Stimulated activated CD4-positive, alpha-beta T cell treated with anti-CD3 and anti-CD28 coated beads, Interleukin-4, amount 100 ng/mL, for 1 hour (primary cell): ENCODE results near the gene ARMS2.

Experiments used
- DNase-seq: peaks from one replicate; pipeline ENCODE4 v3.0.0-alpha.2; 2020

Gene ARMS2

DNA sequence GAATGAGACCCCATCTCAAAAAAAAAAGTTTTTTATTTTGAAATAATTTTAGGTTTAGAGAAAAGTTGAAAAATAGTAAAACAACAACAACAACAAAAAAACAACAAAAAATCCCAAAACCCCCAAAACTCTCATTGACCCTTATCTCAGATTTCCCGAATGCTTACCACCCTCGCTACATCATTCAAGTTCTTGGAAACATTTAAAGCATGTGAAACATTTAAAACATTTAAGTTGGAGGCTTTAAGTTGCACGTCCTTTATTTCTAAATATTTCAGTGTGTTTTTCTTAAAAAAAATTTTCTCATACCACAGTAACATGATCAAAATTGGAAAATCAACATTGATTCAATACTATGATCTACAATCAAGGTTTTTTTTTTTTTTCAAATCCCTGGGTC, 382 bp upstream of the ARMS2 start:
- no peak for DNase-seq

DNA sequence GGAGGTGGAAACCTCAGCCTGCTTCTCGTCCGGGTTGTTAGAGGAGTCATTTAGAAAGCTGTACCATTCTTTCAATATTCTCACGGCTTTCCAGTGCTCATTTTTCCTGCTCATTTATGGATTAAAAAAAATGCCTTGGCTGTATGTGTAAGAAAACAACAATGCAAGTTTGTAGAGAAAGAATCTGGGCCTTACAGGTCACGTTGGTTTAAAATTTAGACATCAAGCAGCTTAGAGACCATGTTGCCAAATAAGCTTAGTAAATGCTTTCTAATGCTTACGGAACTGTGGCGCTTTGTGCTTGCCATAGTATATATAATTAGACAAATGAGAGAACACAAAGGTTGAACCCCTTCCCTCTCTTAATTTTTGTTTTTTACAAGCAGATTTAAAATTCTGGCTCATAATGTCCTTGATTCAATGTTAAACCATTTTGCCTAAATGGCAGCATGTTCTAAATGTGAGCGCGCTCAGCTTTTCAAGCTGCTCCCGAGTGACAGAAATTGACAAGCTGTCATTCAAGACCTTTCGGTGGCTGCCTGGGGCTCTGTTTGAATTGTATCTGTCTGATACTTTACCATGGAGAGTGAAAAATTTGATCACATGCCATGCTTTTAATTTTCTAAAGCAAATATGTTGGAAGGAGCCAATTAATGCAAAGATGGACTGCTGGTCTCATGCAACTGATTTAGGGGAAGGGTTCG, 1.1 kb downstream of the ARMS2 start:
- DNase-seq = no peak

DNA sequence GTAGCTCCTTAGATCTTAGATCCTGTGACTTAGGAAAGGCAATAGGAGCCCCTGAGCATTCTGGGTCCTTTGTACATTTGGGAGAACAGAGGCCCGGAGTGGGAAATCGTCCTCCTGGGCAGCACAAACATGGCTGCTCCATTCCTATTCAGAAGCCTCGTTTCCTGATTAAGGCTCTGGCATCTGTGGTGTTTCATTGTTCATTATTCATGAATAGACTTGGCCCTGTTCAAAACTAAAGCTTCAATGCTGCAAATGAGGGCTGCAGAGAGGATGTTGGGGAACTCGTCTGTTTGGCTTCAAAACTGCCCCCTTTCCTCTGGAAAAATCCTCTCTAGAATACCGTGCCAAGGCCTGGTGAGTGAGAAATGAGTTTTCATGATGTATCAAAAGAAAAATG, 3.5 kb downstream of the ARMS2 start:
- no peak for DNase-seq

DNA sequence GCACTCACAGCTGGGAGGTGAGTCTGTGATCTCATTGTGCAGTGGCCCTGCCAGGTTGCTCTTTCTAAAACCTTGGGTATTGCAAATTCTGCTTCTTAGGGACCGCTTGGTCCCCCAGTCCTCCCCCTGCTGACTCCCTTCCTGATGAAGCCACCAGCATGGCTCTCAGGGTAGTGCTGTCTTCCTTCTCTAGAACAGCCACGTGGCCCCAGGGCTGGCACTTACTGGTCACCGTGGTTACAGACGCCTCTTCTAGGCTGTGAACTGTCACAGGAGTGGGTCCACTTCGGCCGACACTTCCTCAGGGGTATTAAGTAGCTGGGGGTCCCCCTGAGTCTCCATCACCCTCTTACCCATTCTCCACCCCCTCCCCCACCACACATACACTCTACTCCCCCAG, 4.2 kb downstream of the ARMS2 start:
- no peak for DNase-seq

DNA sequence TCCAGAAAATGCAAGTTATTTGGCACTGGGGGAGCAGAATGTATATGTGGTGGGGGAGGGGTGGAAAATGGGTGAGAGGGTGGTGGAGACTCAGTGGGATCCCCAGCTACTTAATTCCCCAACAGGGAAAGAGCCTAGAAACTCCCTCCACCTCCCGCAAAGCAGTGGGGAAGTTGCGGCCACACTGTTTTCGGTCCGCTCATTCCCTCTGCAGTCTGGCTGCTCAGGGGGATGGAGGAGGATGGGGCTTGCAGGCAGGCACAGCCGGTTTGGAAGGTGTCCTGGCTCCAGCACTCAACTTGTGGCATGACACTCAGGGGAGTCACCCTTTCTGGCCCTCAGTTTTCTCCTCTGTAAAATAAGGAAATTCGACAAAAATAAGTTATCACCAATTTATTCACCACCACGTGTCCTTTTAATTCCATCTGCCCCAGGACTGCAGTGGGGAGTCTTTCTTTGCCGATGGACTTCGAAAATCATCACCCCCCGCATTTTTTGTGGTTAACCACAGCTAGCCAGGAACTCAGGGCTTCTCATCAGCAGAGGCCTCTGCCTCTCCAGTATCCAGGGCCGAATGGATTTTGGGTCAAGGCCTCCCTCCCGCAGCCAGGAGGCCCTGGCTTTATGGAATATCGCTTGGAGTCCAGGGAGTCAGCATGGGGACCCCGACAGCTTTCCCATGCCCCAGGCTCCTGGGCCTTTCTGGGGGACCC, 5.3 kb downstream of the ARMS2 start:
- DNase-seq = no peak

DNA sequence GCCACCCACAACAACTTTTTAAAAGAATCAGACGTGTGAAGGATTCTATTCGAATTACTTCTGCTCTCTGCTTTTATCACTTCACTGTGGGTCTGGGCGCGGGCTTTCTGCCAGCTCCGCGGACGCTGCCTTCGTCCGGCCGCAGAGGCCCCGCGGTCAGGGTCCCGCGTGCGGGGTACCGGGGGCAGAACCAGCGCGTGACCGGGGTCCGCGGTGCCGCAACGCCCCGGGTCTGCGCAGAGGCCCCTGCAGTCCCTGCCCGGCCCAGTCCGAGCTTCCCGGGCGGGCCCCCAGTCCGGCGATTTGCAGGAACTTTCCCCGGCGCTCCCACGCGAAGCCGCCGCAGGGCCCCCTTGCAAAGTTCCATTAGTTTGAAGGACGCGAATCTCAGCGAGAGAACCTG, 6.4 kb downstream of the ARMS2 start:
- DNase-seq = no peak

DNA sequence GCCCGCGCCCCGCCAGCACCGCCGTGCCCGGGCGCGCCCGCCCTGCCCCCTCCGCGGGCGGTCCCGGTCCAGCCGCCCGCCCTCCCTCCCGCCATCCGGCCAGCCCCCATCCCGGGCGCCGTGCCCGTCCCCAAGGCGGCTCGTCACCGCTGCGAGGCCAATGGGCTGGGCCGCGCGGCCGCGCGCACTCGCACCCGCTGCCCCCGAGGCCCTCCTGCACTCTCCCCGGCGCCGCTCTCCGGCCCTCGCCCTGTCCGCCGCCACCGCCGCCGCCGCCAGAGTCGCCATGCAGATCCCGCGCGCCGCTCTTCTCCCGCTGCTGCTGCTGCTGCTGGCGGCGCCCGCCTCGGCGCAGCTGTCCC, 6.9 kb downstream of the ARMS2 start, which contains the start of gene HTRA1:
TSS of gene HTRA1 (plus strand) at position 187 of the 362 bp plus-strand sequence. CDS start at position 287, 100 bp downstream.
- DNase-seq = no peak

DNA sequence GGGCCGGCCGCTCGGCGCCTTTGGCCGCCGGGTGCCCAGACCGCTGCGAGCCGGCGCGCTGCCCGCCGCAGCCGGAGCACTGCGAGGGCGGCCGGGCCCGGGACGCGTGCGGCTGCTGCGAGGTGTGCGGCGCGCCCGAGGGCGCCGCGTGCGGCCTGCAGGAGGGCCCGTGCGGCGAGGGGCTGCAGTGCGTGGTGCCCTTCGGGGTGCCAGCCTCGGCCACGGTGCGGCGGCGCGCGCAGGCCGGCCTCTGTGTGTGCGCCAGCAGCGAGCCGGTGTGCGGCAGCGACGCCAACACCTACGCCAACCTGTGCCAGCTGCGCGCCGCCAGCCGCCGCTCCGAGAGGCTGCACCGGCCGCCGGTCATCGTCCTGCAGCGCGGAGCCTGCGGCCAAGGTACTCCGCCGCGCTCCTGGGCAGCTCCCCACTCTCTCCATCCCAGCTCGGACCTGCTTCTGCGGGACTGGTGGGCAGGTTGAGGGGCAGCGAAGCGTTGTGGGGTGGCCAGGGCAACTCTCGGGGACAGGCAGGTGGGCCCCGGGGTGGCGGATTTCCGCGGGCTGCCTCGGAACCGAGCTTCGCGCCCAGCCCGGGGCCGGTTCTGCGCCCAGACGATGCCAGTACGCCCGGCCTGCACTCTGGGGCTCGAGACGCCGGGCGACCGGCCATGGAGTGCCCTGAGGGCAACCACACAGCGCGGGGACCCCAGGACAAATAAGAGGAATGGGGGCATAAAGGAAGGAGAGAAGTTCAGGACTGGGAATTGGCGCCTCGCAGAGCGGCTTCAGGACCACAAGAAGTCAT, 7.5 kb downstream of the ARMS2 start:
- DNase-seq = no peak

DNA sequence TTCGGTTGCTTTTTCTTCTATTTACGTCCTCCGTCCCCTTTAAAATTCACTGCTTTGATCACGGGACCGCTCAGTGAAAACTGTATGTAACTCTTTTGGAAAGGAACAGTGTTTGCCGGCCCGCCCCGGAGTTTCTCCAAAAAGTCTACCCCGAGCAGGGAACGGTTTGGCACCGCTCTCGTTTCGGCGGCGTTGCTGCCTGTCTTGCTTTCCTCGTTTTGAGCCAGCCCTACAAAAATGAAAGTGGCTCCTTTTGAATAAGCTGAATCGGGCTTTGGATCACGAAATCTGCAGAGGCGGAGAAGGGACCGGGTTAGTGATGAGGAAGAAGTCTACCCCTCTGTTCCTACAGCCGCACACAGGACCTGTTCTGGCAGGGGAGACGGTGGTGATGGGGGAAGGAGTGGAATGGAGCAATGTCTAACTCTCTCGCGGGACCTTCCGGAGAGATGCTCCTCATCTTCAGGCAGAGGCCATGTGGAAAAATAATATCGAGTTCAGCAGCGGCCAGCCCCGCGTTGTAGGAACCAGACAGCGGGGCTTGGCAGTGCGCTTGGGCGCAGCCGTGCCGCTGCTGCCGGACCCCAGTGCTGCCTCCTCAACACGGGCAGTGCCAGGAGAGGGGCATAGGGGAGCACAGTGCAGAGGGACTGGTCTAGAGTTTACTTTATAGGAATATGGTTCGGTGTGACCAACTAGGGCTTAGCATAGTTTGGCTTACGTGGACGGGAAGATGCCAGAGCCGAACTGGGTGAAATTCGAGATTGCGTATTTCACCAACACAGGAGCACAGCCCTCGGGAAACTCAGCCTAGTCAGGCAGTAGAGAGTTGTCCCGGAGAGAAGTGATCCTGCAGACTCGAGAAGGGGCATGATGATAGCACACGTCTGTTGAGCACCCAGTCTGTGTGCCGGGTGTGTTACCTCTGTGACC, 8.3 kb downstream of the ARMS2 start:
- no peak for DNase-seq

DNA sequence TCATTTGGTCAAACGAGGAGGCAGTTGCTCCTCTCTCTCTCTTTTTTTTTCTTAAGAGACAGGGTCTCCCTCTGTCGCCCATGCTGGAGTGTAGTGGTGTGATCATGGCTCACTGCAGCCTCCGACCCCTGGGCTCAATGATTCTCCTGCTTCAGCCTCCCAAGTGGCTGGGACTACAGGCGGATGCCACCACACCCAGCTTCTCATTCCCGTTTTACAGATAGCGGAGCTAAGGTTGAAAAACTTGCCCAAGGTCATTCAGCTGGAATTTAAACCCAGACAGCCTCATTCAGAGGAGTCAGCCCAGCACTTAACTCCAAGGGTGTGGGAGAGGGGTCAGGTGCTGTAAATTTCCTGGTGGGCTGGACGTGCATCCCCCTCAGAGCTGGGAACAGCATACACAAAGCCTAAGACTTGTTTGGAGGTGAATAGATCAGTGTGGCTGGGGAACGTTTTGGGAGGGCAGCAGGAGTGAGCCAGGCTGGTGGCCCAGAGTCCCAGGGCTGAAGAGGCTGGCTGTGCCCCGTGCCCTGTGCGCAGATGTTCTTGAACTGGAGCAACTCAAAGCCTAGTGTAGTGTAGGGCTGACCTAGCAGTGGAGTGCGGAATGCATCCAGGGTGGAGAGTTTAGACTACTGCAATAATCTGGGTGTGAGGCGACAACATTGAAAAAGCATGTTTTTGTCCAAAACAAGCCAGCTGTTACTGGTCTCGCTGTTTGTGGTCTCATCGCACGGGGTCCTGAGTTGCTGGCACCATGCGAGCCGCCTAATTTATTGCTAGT, 9.2 kb downstream of the ARMS2 start:
- no peak for DNase-seq

DNA sequence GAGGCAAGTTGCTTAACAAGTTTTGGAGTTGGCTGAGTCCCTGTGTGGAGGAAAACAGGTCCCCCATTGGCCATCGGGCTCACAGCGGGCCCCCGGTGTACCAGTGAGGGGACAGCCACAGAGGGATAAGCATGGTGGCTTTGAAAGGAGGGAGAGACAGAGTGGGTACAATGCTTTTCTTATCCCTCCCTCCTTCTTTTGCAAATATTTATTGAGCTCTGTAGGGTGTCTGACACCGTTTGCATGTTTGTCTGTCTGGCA, 9.7 kb downstream of the ARMS2 start:
- no peak for DNase-seq

DNA sequence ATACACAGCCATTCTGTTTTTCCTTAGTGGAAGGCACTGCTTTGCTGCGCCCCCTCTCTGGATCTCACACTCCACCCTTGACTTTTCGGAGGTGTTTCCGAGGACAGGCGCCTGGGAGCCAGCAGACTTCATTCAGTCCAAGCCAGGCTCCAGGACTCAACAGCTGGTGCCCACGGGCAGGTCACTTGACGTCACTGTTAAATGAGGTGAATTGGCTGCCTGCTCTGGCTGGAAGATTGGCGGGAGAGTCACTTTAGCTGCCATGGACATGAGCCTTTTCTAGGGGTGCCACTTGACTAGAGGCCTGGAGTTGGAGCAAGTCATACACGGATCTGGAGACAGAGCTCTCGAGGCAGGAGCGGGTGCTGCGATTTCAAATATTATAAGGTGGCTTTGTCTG, 10.1 kb downstream of the ARMS2 start:
- DNase-seq = no peak

DNA sequence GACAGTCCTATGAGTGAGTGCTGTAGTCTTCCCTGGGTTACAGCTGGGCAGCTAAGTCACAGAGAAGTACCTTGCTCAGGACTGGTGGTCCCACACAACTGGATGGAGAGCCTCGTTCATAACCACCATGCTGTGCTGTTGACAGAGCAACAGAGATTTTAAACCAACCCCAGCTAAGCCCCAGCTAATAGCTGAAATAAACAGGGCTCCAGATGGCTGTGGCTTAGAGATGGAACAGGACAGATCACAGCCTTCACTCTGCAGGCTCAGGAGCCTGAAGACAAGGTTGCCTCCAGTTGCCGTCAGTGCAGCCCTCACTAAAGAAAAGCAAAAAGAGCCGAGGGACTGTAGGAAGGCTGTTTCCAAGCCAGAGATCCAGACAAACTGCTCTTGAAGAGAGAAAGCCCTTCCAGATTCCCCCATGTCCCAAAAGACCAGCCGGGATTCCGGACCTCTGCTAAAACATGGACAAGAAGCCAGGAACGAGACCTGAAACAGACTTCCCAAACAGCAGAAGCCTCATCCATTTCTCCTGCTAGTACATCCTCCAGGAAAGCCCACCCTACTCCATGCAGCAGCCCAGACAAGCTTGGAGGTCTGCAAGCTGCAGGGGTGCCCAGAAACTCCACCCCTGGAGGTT, 11.1 kb downstream of the ARMS2 start:
- DNase-seq = no peak

DNA sequence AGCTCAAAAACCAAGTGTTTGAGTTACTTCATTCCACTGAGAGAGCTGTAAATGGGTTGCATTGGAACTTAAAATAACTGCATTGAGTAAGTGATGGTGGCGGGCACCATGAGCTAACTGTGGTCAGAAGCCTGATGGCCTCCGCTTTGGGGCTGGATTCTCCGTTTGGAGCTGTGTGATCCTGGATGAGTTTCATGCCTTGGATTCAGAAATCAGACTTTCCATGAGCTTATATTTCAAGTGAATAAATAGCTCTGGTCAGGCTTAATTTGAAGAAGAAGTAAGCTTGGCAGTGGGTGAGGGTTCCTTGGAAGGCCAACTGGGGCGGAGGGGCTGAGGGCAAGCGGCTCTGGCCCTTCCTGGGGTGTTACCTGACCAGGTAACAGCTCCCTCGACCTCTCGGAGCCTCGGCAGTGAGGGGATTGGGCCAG, 12.5 kb downstream of the ARMS2 start:
- no peak for DNase-seq

DNA sequence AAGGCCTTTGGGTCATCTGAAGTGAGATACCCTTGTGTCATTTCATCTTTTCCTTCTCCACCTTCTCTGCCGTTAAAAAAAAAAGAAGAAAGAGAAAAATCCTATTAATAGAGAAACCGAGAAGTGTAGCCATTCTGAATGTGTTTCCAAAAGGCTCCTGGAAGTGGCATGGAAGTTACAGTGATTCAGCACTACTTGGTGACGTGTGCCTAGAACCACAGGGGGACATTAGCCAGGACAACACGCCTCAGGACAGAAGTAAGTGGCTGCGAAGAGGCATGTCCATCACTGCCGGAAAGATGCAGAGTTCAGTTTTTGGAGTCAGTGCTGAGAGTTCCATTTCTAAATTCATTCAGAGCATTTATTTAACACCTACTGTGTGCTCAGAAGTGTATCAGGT, 13.2 kb downstream of the ARMS2 start:
- no peak for DNase-seq

DNA sequence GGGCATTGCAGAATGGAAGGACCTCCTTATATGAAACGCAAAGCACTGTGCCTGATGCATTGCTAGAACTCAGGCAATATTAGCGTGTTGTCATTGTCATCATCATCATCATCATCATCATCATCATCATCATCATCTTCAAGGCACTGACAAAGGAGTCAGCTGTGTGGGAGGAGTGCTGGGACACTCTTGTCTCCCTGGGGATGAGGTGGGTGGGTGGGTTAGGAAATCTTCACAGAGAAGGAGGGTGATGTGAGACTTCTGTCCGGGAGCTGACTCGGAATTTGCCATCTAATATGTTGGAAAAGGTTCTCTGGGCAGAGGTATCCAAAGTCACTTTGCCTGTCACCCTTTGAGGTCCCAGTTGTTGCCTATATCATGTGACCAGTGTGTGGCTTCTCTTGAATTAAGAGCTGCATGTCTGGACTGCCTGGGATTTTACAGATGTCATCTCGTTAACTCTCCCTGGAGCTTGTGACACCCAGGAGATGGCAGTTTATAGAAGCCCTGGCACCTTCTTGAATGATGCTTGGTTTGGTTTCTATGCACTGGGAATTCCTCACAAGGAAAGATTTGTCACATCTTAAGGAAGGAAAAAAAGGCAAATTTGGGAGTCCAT, 14.0 kb downstream of the ARMS2 start:
- no peak for DNase-seq

DNA sequence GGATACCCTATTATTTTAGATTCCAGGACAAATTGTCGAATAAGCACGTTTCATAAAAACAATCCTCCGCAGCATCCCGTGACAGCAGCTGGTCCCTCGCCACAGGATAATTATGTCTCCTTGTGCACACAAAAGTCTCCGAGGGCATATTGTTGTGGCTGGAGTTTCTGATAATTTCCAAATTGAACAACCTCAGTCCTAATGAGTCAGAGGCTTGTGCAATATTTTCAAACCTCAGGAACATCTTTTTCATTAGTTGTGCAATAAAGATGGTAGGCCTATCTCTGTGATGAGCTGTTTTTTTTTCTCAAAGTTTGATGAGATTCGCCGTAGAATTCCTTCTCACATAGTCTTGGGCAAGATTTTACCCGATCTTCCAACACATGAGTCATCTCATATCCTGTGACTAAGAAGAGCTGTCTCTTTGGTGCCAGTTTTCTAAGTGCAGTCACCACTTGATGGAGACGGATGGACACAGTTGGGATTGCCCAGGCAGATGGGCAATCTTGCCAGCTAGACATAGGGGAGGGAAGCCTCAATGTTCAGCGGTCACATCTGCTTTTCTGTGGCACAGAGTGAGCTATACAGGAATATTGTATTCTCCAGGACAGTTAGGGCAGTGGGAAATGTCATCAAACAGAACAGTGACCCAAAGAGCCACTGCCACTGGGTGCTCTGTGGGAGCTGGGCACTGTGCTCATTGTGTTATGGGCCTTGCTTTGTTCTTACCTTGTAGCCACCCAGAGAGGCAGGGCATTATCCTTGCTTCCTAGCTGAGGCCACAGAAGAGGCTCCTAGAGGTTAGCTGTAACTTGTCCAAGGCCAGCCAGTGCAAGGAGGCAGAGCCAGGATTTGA, 14.7 kb downstream of the ARMS2 start:
- no peak for DNase-seq

DNA sequence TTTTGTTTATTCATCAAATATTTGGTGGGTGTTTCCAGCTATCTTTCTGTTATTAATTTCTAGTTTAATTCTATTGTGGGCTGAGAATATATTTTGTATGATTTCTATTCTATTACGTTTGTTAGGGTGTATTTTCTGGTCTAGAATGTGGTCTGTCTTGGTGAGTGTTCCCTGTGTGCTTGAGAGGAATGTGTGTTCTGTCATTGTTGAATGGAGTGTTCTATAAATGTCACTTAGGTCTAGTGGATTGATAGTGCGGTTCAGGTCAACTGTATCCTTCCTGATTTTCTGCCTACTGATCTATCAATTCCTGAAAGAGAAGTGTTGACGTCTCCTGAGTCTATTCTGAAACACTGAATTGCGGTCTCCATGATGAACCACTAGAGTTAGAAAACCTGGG, 15.4 kb downstream of the ARMS2 start:
- no peak for DNase-seq

DNA sequence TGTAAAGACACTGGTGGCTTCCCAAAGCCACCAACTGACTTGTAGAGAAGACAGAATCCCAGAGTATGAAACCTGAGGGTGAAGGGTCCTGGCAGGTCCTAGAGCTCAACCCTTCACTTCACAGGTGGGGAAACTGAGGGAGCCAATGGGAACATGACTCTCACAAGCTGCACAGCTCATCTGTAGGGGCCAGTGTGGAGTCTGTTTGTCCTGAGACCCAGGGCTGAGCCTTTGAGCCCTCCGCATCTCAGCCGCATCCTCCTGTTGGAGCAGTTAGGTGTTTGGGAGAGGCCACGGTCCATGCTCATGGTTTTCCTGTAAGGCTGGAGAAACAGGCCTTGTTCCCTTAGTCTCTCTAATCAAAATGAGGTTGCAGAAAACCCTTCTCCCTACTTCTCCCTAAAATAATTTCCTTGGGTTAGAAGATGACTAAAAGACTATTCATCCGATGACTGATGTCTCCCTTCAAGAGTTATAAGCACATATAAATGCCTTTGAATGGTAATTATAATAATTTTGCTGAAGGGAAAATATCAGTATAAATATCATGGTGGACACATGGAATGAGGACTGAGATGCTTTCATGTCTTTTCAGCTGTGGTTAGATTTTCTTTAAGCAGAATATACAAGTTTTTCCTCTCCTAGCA, 17.2 kb downstream of the ARMS2 start:
- DNase-seq = no peak

DNA sequence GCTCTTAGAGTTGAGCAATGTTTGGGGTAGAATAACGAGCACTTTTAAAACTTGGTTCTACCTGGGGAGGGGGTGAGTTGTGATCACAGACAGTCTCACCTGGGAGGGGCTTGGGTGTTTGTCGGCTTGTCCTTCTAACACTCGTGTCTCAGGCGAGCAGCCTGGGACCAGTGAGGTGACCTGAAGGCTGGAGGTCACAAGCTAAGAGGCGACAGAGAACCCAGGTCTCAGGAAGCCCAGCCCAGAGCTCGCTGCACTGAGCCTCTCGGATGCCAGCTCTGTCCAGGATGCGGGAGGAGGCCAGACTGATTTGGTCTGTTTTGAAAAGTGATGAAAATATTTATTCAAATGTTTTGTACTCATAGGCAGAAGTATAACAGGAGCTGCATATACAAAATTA, 18.7 kb downstream of the ARMS2 start:
- DNase-seq = no peak
